ENCODE measurements around the gene TMEM52. TPM values are rescaled to one million over a fixed set of nuclear protein-coding genes. Genes with fewer than 3 reads are reported as not detected.

Gene TMEM52
- polyA plus RNA-seq, 1 of the 3 experiments (the other 2 are of a cell fraction), result 4.8 TPM

DNA sequence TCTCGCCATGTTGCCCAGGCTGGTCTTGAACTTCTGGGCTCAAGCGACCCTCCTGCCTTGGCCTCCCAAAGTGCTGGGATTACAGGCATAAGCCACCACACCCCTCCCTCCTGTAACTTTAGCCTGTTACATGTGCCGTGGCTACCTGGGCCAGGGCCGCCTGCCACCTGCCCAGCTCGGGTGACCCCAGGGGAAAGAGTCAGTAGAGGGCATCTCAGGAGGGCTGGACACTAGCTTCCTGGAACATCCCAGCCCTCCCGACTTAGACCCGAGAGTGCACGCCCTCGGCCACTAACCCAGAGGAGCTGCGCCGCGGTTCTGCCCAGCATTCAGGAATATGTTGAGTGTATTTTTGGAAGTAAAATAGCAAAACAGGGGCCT, 40.4 kb upstream of the TMEM52 start:
- Histone ChIP-seq H3K36me3 (replicated peaks in 1 of 2; ENCODE audit: control insufficient read depth in 1 of 2, insufficient read depth in 2 of 2, low read length in 1 of 2) (no peaks in the 10 kb centered on the region), H3K79me2 (ENCODE audit: insufficient read depth) (no peaks in the 10 kb centered on the region), H3K9ac (no peak overlapping the region), H3K4me1 (ENCODE audit: control insufficient read depth in 1 of 2, insufficient read depth in 2 of 2, low read depth in 1 of 2, low read length in 1 of 2) (peaks cover 0 to 5% of the 10 kb centered on the region in 2 experiments; a peak in 1 of 4 replicates), H3K27ac (ENCODE audit: low read depth in 2 of 2, low read length in 1 of 2) (no peak overlapping the region), H3K9me3 (no peaks in the 10 kb centered on the region), H2AFZ (ENCODE audit: low read depth) (no peak overlapping the region), H3K4me2 (no peak overlapping the region), H3K27me3 (ENCODE audit: insufficient read depth) (no peaks in the 10 kb centered on the region), H4K20me1 (ENCODE audit: insufficient read depth) (no peaks in the 10 kb centered on the region), H3K4me3 (ENCODE audit: low read depth in 2 of 2, low read length in 1 of 2) (no peak overlapping the region), H3F3A (replicated peaks; ENCODE audit: insufficient read depth) (no peaks in the 10 kb centered on the region), H3K9me2 (no peaks in the 10 kb centered on the region)
- no peak for DNase-seq
- POLR2A ChIA-PET, result no interaction called here
- CTCF ChIA-PET, result interaction anchor here (1.2 to 10.4 kb wide), 16 partner anchors 10 to 98 kb away, joined by 5 to 268 read pairs (median 12); partner anchors contain the start of genes PRKCZ and TMEM52
- no peak for TF ChIP-seq CHD2 (IDR thresholded peaks at IDR 0.05; ENCODE audit: low read length, partially characterized antibody)
- TF ChIP-seq, protein P1, sequence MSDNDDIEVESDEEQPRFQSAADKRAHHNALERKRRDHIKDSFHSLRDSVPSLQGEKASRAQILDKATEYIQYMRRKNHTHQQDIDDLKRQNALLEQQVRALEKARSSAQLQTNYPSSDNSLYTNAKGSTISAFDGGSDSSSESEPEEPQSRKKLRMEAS (IDR thresholded peaks at IDR 0.05; ENCODE audit: low read depth), result no peak
- 73% methylated on average over 11 of the region's 12 CpGs for WGBS (ENCODE audit: low lambda C conversion rate)

DNA sequence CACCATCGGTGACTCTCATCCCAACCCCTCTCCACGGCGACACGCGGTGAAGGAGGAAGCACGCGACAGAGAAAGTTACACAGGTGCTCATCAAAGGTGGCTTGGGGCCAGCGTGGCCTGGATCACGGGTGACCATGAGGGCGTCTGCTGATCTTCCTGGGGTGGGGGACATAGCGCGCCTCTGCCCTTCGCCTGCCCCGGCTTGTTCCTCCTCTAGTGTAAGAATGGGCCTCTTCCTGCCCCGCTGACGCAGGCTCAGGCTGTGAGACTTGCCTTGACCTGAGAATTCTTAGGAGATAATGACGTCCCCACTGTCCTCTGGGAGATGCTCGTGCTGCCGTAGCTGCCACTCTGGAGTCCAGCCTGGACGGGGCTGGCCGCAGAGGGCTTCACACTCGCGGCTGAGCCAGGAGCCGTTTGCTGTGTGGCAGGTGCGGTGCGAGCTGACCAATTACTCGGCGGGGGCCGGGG, 39.0 kb upstream of the TMEM52 start:
- H3K27me3 ChIP-seq (ENCODE audit: insufficient read depth), result no peaks in the 10 kb centered on the region
- no peaks in the 10 kb centered on the region for H3F3A ChIP-seq (replicated peaks; ENCODE audit: insufficient read depth)
- H2AFZ ChIP-seq (ENCODE audit: low read depth), result no peak overlapping the region
- POLR2A ChIA-PET, result no interaction called here
- CTCF ChIA-PET, result interaction anchor here (0.7 to 10.4 kb wide), 3 partner anchors 11 to 216 kb away, joined by 5 to 268 read pairs (median 20); no protein-coding TSS in a partner anchor
- WGBS (ENCODE audit: low lambda C conversion rate), result 86% methylated on average over 28 of the region's 29 CpGs
- H3K4me1 ChIP-seq (ENCODE audit: control insufficient read depth in 1 of 2, insufficient read depth in 2 of 2, low read depth in 1 of 2, low read length in 1 of 2), result peaks cover 0 to 5% of the 10 kb centered on the region in 2 experiments; a peak in 1 of 4 replicates
- no peaks in the 10 kb centered on the region for H3K79me2 ChIP-seq (ENCODE audit: insufficient read depth)
- H3K9me3 ChIP-seq, result no peaks in the 10 kb centered on the region
- no peak for DNase-seq
- no peak overlapping the region for H3K27ac ChIP-seq (ENCODE audit: low read depth in 2 of 2, low read length in 1 of 2)
- H3K4me3 ChIP-seq (ENCODE audit: low read depth in 2 of 2, low read length in 1 of 2), result no peak overlapping the region
- no peak overlapping the region for H3K9ac ChIP-seq
- no peak overlapping the region for H3K4me2 ChIP-seq
- TF ChIP-seq EZH2phosphoT487 (IDR thresholded peaks at IDR 0.05; ENCODE audit: borderline replicate concordance, low read depth) (no peak), RFX5 (IDR thresholded peaks at IDR 0.05; ENCODE audit: low read length) (no peak), TCF12 (IDR thresholded peaks at IDR 0.05) (no peak), GABPA (IDR thresholded peaks at IDR 0.05; ENCODE audit: low read depth) (no peak), GATA2 (CRISPR knock-in tag; IDR thresholded peaks at IDR 0.05) (no peak), ELF1 (IDR thresholded peaks at IDR 0.05) (no peak), JUND (IDR thresholded peaks at IDR 0.05) (no peak), RAD21 (IDR thresholded peaks at IDR 0.05; ENCODE audit: low read length) (no peak), RCOR1 (IDR thresholded peaks at IDR 0.05; ENCODE audit: low read length) (no peak), FOXM1 (IDR thresholded peaks at IDR 0.05; ENCODE audit: low read depth) (no peak)
- TF ChIP-seq, protein P2, sequence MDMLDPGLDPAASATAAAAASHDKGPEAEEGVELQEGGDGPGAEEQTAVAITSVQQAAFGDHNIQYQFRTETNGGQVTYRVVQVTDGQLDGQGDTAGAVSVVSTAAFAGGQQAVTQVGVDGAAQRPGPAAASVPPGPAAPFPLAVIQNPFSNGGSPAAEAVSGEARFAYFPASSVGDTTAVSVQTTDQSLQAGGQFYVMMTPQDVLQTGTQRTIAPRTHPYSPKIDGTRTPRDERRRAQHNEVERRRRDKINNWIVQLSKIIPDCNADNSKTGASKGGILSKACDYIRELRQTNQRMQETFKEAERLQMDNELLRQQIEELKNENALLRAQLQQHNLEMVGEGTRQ (IDR thresholded peaks at IDR 0.05; ENCODE audit: borderline replicate concordance, low read depth, low read length), result no peak
- TF ChIP-seq, protein P3, sequence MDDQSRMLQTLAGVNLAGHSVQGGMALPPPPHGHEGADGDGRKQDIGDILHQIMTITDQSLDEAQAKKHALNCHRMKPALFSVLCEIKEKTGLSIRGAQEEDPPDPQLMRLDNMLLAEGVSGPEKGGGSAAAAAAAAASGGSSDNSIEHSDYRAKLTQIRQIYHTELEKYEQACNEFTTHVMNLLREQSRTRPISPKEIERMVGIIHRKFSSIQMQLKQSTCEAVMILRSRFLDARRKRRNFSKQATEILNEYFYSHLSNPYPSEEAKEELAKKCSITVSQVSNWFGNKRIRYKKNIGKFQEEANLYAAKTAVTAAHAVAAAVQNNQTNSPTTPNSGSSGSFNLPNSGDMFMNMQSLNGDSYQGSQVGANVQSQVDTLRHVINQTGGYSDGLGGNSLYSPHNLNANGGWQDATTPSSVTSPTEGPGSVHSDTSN (IDR thresholded peaks at IDR 0.05), result no peak
- TF ChIP-seq, protein P4, sequence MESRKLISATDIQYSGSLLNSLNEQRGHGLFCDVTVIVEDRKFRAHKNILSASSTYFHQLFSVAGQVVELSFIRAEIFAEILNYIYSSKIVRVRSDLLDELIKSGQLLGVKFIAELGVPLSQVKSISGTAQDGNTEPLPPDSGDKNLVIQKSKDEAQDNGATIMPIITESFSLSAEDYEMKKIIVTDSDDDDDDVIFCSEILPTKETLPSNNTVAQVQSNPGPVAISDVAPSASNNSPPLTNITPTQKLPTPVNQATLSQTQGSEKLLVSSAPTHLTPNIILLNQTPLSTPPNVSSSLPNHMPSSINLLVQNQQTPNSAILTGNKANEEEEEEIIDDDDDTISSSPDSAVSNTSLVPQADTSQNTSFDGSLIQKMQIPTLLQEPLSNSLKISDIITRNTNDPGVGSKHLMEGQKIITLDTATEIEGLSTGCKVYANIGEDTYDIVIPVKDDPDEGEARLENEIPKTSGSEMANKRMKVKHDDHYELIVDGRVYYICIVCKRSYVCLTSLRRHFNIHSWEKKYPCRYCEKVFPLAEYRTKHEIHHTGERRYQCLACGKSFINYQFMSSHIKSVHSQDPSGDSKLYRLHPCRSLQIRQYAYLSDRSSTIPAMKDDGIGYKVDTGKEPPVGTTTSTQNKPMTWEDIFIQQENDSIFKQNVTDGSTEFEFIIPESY (IDR thresholded peaks at IDR 0.05; ENCODE audit: borderline replicate concordance, low read depth), result no peak
- TF ChIP-seq, protein P1 (IDR thresholded peaks at IDR 0.05; ENCODE audit: low read depth), result no peak
- TF ChIP-seq, protein P5, sequence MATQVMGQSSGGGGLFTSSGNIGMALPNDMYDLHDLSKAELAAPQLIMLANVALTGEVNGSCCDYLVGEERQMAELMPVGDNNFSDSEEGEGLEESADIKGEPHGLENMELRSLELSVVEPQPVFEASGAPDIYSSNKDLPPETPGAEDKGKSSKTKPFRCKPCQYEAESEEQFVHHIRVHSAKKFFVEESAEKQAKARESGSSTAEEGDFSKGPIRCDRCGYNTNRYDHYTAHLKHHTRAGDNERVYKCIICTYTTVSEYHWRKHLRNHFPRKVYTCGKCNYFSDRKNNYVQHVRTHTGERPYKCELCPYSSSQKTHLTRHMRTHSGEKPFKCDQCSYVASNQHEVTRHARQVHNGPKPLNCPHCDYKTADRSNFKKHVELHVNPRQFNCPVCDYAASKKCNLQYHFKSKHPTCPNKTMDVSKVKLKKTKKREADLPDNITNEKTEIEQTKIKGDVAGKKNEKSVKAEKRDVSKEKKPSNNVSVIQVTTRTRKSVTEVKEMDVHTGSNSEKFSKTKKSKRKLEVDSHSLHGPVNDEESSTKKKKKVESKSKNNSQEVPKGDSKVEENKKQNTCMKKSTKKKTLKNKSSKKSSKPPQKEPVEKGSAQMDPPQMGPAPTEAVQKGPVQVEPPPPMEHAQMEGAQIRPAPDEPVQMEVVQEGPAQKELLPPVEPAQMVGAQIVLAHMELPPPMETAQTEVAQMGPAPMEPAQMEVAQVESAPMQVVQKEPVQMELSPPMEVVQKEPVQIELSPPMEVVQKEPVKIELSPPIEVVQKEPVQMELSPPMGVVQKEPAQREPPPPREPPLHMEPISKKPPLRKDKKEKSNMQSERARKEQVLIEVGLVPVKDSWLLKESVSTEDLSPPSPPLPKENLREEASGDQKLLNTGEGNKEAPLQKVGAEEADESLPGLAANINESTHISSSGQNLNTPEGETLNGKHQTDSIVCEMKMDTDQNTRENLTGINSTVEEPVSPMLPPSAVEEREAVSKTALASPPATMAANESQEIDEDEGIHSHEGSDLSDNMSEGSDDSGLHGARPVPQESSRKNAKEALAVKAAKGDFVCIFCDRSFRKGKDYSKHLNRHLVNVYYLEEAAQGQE (IDR thresholded peaks at IDR 0.05; ENCODE audit: low read depth, low read length), result no peak
- no peaks in the 10 kb centered on the region for H3K9me2 ChIP-seq
- no peaks in the 10 kb centered on the region for H3K36me3 ChIP-seq (replicated peaks in 1 of 2; ENCODE audit: control insufficient read depth in 1 of 2, insufficient read depth in 2 of 2, low read length in 1 of 2)
- no peaks in the 10 kb centered on the region for H4K20me1 ChIP-seq (ENCODE audit: insufficient read depth)

All from SK-N-SH (cell line).